ENCODE data around the gene TRPM4.
"Not testable (repeated sequence)": the region's sequence is repeated elsewhere in the genome, so short reads cannot be mapped to it uniquely, and the experiment has no call there.

TRPM4 gene

DNA sequence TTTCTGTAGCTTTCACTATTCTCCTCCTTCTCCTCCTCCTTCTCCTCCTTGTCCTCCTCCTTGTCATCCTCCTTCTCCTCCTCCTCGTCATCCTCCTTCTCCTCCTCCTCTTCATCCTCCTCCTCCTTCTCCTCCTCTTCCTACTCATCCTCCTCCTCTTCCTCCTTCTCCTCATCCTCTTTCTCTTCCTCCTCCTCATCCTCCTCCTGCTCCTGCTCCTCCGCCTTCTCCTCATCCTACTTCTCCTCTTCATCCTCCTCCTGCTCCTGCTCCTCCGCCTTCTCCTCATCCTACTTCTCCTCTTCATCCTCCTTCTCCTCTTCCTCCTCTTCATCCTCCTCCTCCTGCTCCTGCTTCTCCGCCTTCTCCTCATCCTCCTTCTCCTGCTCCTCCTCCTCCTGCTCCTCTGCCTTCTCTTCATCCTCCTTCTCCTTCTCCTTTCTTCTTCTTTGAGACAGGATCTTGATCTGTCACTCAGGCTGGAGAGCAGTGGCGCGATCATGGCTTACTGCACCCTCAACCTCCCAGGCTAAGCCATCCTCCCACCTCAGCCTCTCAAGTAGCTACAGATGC is 36.3 kb downstream of the TRPM4 start:
- no peak for DNase-seq

DNA sequence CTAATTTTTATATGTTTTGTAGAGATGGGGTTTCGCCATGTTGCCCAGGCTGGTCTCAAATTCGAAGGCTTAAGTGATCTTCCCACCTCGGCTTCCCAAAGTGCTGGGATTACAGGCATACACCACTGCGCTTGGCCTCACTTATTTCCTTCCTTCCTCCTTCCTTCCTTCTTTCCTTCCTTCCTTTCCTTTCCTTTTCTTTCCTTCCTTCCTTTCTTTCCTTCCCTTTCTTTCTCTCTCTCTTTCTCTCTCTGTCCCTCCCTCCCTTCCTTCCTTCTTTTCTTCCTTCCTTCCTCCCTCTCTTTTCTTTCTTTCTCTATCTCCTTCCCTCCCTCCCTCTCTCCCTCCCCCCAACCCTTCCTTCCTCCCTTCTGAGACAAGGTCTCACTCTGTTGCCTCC is 36.8 kb downstream of the TRPM4 start:
- no peak for DNase-seq

DNA sequence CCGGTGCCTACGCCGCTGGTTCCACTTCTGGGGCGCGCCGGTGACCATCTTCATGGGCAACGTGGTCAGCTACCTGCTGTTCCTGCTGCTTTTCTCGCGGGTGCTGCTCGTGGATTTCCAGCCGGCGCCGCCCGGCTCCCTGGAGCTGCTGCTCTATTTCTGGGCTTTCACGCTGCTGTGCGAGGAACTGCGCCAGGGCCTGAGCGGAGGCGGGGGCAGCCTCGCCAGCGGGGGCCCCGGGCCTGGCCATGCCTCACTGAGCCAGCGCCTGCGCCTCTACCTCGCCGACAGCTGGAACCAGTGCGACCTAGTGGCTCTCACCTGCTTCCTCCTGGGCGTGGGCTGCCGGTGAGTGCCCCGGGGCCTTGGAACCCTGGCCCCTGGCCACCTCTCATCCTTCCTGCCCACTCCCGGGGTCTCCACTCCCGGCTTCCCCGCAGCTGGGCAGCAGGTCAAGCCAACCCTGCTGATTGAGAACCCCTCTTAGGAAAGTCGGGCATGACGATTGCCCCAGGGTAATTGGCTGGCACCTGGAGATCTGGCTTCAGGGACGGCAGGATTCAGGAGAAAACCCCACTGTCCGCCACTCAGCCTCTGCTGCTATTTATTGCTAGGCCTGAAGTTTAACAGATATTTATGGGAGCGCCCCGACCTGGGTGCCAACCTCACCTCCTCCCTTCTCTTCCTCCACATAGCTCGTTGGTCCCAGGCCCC is 39.1 kb downstream of the TRPM4 start:
- DNase-seq, result no peak

DNA sequence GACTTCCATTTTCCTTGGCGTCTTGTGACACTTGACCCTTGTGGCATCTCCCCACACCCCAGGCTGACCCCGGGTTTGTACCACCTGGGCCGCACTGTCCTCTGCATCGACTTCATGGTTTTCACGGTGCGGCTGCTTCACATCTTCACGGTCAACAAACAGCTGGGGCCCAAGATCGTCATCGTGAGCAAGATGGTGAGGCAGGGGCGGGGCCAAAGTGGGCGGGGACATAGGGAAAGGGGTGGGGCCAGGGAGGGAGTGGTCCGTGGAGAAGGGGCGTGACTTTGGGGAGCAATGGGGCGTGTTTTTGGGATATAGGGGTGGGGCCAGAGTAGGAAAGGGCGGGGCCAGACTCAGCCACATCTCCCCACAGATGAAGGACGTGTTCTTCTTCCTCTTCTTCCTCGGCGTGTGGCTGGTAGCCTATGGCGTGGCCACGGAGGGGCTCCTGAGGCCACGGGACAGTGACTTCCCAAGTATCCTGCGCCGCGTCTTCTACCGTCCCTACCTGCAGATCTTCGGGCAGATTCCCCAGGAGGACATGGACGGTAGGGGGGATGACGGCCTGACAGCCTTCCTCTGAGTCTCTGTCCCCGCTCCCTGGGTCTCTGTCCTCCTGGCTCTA is 42.8 kb downstream of the TRPM4 start:
- no peak for DNase-seq

DNA sequence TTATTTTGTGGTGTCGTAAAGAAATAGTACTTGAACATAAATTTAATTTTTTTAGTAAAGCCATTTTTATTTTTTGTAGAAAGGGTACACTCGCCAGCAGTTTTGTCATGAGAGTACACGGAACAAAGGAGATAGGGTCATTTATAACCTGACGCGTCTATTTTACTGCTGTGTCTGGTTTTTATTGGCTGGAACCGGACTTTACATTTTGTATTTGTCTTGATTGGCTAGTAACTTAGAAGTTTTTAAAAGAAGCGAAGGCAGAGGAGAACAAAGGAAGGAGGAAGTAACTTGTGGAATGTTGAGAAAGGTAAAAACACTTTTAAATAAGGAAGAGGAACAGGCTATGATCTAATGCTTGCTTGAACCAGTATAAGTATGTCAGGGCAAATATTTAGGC is 43.5 kb downstream of the TRPM4 start:
- DNase-seq, result no peak

DNA sequence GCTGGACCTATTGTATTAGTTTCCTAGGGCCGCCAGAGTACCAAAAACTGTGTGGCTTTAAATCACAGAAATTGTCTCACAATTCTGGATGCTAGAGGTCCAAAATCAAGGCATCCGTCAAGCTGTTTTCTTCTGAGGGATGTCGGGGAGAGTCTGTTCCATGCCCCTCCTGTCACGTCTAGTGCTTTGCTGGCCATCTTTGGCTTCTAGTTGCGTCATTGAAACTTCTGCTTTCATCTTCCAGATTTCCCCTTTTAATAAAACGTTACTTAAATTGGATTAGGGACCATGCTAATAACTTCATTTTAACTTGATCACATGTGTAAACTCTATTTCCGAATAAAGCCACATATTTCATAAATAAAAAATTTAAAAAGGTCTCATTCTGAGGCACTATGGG is 47.5 kb downstream of the TRPM4 start:
- no peak for DNase-seq

DNA sequence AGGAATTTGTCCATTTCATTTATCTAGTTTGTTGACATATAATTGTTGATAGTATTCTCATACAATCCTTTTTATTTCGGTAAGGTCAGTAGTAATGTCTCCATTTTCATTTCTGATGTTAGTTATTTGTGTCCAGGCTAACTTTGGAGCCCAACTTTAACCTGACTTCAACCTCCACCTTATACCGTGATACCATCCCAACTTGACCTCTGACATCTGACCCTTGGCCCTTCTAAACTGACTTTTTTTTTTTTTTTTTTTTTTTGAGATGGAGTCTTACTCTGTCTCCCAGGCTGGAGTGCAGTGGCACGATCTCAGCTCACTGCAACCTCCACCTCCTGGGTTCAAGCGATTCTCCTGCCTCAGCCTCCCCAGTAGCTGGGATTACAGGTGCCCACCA is 51.9 kb downstream of the TRPM4 start:
- not testable (repeated sequence) for DNase-seq

DNA sequence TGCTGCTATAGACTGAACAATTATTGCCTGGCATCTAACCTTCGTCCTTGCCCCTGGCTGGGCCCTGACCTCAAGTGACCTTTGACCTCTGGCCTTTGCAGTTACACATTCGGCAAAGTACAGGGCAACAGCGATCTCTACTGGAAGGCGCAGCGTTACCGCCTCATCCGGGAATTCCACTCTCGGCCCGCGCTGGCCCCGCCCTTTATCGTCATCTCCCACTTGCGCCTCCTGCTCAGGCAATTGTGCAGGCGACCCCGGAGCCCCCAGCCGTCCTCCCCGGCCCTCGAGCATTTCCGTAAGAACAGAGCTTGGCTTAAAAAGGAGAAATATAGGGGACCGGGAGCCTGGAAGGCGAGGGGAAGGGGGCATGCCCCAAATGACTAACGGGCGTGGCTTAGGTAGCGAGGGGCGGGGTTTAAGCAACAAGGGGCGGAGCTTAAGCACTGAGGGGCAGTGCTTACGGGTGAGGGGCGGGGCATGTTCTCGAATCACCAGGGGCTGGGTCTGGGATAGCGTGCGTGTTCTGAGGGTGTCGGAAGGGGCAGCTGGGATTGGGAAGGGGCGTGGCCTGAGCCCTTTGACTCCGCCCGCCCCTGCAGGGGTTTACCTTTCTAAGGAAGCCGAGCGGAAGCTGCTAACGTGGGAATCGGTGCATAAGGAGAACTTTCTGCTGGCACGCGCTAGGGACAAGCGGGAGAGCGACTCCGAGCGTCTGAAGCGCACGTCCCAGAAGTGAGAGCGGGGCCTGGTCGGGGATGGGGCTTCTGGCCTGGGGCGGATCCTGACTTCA is 52.7 kb downstream of the TRPM4 start:
- DNase-seq, result peak; percentile 10 to 41 (median 18)

DNA sequence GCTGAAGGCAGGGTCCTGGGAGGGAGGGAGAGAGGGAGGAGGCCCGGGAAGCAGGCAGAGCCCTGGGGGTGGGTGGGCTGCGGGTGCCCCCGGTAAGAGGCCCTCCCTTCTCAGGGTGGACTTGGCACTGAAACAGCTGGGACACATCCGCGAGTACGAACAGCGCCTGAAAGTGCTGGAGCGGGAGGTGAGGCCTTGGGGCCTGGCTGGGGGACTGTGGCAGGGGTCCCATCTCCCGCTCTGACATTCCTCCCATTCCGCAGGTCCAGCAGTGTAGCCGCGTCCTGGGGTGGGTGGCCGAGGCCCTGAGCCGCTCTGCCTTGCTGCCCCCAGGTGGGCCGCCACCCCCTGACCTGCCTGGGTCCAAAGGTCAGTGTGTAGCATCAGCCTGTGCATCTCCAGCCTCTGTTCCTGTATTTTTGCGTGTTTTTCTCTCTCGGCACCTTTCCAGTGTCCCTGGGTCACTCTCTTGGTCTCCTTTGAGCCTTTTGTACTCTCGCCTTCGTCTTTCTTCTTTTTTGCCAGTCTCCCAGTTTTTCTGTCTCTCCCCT is 53.4 kb downstream of the TRPM4 start:
- DNase-seq, result no peak

DNA sequence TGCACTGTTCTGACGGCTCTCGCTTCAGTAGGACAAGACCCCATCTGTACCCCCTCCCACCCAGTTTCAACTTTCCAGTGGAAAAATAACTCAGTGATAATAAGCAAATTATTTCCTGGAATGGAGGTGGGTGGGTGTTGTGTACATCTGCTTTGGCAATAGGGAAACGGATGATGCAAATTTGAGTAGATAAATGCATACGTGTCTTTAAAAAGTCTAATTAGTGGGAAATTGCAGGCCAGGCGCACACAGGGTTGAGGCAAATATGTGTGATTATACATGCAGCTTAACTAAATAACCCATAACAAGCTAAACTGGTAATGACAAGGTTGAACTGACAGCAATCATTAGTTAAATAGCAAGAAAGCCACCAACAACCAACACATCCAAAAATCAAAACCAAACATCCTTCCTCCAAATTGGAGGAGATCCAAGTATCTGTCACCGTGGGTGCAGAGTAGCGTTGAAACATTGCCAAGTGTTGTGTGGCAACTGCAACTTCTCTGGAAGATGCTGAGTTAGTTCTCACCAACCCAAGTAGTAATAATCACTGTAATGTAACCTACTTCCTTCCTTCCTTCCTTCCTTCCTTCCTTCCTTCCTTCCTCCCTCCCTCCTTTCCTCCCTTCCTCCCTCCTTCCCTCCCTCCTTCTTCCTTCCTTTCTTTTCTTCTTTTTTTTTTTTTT is 54.6 kb downstream of the TRPM4 start:
- no peak for DNase-seq

DNA sequence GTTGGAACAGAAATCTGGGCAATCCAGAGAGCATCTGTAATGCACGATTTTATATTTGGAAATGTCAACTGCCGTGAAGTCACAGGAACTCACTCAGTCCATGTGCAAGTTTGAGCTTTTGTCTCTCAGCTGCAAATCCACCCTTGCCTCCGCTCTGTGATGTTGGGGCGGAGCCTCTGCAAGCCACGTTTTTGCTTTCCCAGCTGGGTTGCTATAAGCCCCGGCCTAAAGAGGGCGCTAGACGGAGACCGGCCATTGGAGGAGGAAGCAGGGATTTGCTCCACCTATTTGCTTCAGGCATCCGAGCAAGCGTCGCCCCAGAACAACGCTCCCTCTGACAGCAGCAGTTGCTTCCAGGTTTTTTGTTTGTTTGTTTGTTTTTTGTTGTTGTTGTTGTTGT is 56.2 kb downstream of the TRPM4 start:
- DNase-seq, result no peak

DNA sequence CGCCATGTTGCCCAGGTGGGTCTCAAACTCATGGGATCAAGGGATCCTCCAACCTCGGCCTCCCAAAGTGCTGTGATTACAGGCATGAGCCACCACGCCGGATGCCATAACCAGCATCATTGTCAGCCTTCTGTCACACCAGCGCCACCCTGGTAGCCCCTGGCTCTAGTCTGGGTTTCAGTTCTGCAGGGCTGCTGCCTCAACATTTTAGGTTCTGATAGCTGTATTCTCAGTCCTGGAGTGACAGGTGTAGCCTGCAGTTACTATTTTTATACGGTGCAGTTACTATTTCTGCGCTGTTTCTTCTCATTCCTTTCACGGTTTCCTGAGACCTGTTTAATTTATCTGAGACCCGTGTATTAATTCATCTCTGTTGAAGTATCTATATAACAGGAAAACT is 57.1 kb downstream of the TRPM4 start:
- DNase-seq, result no peak

DNA sequence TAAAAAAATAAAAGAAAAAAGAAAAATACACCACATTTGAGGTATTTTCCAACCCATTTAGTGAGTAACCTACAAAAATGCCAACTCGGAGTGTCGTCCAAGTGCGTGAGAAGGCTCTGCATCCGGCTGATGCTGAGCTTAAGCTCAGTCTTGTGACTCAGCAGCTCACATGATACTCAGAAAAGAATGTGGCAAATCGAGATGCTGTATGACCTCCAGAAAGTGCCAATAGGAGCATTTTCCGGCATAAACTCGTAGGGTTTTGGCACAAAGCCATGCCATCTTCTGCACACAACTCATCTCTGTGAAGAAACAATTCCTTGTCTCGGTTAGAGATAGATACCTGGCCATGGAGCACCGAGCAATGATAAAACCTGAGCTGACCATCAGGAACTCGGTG is 58.5 kb downstream of the TRPM4 start:
- DNase-seq, result no peak

DNA sequence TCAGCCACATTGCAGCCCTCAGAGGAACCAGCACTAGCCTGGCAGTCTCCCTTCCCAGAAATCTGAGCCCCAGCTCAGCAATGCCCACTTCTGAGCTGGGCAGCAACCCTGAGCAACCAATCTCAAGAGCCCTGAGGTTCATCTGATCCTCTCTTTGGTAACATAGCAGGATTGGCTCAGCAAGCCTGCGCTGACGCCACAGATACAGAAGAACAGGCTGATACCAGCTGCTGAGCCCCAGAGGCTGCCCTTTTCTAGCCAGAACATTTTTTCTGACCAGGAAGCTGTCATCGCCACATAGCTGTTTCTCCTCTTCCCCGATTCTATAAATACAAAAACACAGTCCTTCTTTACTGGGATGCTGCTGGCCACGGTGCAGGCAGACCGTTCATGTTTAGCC is 59.8 kb downstream of the TRPM4 start:
- no peak for DNase-seq

DNA sequence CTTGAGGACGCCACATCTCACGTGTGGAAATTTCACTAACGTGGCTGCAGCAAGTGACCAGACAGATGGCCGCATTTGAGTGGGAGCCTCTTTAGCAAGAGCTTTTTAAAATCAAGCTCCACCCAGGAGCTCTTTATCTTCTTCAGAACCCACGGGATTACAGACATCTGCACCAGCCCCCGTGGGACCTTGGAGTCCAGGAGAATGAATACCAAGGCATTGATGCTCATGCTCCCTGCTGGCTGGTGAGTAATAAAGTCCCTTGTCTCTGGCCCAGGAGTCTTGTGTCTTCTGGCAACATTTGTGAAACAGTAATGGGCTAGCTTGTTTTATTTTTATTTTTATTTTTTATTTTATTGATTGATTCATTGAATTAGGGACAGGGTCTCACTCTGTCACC is 64.4 kb downstream of the TRPM4 start:
- DNase-seq, result no peak

DNA sequence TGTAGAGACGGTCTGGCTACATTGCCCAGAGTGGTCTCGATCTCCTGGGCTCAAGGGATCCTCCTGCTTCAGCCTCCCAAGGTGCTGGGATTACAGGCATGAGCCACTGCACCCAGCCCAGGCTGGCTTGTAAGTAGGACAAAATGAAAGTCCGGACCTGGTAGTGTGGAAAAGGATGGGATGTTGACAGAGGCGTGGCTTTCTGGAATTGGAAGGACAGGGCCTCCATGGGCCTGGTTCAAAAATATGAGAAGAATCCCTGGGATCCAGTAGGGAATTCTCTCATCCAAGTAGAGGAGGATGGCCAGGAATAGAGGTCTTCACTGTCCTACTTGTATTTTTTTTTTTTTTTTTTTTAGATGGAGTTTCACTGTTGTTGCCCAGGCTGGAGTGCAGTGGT is 64.9 kb downstream of the TRPM4 start:
- no peak for DNase-seq

DNA sequence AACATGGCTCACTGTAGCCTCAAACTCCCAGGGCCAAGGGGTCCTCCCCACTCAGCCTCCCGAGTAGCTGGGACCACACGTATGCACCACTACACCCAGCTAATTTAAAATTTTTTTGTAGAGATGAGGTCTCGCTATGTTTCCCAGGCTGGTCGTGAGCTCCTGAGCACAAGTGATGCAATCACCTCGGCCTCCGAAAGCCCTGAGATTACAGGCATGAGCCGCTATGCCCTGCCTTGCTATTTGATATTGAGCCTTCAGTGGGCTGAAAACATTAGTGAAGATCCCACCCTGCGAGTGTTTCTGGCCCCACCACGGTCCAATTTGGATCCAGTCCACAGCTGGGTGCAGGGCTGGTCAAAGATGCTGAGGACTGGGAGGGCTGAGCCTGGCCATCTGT is 65.9 kb downstream of the TRPM4 start:
- DNase-seq, result no peak

DNA sequence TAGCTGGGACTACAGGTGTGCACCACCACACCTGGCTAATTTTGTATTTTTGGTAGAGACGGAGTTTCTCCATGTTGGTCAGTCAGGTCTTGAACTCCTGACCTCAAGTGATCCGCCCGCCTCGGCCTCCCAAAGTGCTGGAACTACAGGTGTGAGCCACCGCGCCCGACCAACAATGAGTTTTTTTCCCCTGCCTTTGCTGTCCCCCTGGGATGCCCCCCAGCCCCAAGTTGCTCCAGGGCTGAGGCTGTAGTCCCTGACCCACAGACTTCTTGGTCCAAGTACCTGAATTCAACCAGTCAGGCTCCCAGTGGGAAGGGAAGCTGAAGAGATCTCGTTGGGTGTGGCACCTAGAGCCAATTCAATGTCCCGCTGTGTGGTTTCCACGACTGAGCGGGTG is 66.8 kb downstream of the TRPM4 start:
- DNase-seq, result not testable (repeated sequence)

DNA sequence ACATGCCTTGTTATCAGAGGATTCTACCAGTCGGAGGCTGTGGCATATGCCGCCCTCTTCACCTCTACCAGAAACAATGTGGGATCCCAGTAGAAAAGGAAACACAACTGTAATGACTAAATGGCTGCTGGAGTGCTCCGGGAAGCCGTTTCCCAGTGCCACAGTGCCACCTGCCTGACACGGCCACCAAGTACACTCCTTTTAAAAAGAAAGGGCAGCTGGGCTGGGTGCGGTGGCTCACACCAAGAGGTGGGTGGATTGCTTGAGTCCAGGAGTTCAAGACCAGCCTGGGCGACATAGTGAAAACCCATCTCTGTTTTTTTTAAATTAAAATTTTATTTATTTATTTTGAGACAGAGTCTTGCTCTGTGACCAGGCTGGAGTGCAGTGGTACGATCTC is 67.3 kb downstream of the TRPM4 start:
- DNase-seq, result peak in 1 of 6 experiments; percentile 2

DNA sequence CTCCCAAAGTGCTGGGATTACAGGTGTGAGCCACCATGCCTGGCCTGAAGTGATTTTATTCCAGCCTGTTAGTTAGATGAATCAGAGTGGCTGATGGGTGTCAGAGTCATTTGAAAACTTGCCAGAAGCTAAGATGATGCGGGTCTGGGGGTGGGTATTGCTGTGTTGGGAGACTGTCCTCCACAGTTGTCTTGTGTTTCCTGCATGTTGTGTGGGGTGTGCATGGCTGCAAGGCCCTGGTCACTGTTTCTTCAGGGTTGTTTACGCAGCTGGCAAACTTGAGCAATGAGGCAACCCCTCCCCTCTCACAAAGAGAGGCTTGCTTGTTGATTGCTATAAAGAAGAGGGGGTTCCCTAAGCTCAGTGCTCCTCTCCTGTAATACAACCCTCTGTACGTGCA is 71.8 kb downstream of the TRPM4 start:
- DNase-seq, result no peak

DNA sequence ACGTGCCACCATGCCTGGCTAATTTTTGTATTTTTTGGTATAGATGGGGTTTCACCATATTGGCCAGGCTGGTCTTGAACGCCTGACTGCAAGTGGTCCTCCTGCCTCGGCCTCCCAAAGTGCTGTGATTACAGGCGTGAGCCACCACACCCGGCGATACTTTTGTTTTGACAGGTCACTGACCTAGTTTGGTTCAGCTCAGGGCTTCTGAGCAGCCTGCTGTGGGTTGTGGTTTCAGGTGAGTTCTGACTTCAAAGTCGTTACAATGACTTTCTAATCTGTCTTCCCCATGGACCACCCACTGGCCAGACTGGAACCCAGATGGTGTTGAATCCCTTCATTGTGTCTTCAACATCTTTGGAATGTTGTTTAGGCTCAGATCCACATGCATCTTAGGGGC is 73.8 kb downstream of the TRPM4 start:
- no peak for DNase-seq

DNA sequence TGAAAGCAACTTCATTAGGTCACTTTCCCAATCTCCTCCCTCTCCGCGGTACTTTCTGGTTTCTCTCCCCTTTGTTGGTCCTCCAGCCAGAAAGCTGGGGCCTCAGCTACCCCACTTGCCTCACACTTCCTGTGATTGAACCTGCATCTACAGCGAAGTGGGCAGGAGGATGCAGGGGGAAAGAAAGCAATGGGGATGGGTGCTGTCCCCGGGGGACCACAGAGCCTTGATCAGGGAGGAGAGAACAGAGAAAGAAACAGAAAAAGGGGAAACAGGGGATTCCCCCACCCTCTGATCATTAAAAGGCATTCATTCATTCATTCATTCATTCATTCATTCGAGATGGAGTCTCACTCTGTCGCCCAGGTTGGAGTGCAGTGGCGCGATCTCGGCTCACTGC is 74.2 kb downstream of the TRPM4 start:
- DNase-seq, result no peak

DNA sequence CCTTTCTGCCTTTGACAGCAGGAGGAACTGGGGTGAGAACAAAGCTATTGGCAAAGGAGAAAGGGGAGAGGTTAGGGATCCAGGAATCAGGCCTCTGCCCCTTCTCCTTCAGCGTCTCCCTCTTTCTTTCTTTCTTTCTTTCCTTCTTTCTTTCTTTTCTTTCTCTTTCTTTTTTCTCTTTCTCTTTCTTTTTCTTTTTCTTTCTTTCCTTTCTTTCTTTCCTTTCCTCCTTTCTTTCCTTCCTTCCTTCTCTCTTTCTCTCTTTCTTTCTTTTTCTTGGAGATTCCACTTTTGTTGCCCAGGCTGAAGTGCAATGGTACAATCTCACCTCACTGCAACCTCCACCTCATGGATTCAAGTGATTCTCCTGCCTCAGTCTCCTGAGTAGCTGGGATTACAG is 75.6 kb downstream of the TRPM4 start:
- DNase-seq, result no peak
